Fibroblast of lung (primary cell): ENCODE results near the gene ARSG.

Source experiments
- CTCF ChIP-seq, 2 donors: IDR thresholded peaks in 1 of 2; conservative IDR thresholded peaks in 1 of 2; 1 replicate in 1 of 2; 2 replicates in 1 of 2; pipeline ENCODE4 v1.5.1; 2011 to 2012; ENCODE audit warnings: low read length in 2 of 2, control low read depth in 1 of 2, inconsistent platforms in 1 of 2, low read depth in 1 of 2, mild to moderate bottlenecking in 1 of 2
- EZH2 ChIP-seq: IDR thresholded peaks from 2 replicates; pipeline ENCODE4 v1.5.1; 2012; ENCODE audit warnings: low read length, control low read depth, mild to moderate bottlenecking; ENCODE audit errors: missing control alignments

- TF ChIP-seq CTCF (conservative IDR thresholded peaks at IDR 0.05 in 1 of 2, IDR thresholded peaks at IDR 0.05 in 1 of 2; ENCODE audit: low read depth in 1 of 2, low read length in 2 of 2) (no peak), EZH2 (no peak)
Observed at GRCh38 chr17:68289936-68290267, 1.4 kb upstream of the ARSG start.
